ENCODE results near the gene TRUB1.
A peak's percentile ranks its signal among the peaks of the same experiment; 100 is the strongest.
"Not testable (repeated sequence)": the region's sequence is repeated elsewhere in the genome, so short reads cannot be mapped to it uniquely, and the experiment has no call there.

TRUB1 gene

DNA sequence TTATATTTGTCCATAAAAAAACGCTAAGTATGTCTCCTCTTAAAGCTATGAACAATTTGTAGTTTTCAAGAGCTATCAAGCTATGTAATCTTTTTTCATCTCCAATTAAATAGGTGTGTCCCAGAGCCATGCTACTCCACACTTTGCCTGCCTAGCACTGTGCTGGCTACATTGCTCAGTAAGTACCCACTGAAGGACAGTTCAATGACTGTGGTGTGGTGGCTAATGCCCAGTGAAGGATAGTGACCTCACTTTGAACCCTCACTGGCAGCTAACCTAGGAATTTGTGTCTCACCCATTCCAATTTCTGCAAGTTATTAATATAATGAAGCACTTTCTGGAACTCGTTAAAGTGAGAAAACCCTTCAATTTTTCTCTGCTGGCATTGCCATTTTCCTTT lies 14.4 kb upstream of the TRUB1 start:
- no peak overlapping the region for H3K27ac ChIP-seq
- DNase-seq (ENCODE audit: low read depth, low spot score): no peak

DNA sequence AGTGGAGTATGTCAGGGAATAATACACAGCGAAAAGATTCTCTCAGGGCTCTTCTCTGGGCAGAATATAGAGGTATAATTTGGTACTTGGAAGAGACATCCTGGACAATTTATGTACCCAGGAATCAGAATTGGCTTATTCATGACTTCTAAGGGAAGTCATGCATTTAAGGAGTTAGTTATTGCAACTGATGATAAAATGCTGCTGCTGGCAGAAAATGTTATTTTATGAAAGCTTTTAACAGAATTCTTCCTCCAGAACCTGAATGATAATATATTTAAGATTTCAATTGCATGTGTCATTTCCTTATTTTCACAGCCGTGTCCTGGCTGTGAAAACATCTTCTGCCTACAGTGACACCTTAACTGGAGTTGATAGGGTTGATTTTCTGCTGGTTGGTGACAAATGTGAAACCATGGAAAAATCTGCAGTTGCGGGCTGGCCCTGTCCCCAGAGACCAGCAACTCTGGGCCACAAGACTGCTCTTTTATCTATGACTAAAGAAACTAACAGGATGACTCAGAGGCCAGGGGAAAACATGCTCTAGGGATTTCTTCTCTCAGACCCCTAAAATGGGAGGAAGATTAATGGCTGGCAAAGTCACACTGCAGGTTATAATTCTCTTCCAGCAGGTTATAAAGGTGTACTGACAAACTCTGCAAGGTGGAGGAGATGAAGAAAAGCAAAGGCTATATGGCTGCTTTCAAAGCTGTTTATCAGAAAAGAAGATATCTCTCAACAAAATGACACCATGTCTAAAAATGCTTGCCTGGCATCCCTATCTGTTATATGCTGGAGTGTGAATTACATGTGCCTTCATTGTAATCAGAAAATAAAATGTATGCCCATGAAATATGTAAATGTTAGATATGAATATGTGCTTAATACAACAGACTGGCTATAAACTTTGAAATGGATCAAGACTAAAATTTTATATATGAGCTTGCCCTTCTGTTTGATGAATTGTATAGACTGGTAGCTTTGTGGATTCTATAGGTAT lies 12.1 kb upstream of the TRUB1 start:
- no peak overlapping the region for H3K27ac ChIP-seq
- DNase-seq (ENCODE audit: low read depth, low spot score): no peak

DNA sequence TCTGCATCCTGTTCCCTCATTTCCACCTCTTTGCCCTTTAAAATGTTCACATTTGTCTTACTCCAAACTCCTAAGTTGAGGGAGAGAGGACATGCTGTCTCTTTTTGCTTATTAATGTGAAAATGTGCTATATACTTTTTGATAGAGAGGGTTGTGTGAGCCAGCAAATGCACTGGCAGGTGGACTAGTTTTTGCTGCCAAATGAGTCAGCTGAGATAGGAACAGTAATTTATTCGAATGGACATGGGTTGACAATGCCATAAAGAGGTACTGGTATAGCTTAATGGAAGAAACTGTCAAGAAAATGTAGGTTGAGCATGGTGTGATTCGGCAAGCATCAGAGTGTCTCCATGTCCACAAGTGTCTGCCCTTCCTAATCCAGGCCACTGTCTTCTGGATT lies 9.2 kb upstream of the TRUB1 start:
- H3K27ac ChIP-seq: no peak overlapping the region
- no peak for DNase-seq (ENCODE audit: low read depth, low spot score)

DNA sequence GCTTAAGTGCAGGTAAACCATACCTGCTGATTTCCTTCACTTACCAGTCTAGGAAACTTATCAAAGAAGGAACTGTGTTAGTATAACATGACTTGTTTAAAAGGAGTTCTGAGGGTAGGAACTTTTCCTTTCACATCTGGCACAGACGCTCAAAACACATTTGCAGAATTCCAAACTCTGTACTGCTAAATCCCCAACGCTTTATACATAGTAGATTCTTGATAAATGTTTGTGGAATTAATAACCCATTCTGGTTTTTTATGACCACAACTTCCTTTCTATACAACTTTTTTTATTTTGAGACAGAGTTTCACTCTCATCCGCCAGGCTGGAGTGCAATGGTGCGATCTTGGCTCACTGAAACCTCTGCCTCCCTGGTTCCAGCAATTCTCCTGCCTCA lies 7.7 kb upstream of the TRUB1 start:
- no peak for DNase-seq (ENCODE audit: low read depth, low spot score)
- no peak overlapping the region for H3K27ac ChIP-seq

DNA sequence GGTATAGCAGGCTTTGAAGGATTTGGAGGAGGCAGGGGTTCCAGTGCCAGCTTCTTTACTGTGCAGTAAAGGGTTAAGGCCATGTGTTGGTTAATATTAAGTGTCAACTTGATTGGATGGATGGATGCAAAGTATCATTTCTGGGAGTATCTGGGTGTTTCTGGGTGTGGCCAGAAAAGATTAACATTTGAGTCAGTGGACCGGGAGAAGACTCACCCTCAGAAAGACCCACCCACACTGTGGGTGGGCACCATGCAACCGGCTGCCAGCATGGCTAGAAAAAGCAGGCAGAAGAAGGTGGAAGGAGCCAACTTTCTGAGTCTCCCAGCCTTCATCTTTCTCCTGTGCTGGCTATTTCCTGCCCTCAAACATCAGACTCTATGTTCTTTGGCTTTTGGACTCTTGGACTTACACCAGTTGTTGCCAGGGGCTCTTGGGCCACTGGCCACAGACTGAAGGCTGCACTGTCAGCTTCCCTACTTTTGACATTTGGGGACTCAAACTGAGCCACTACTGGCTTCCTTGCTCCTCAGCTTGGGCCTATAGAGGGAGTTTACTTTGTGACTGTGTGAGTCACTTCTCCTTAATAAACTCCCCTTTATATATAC lies 6.8 kb upstream of the TRUB1 start:
- DNase-seq (ENCODE audit: low read depth, low spot score): no peak
- H3K27ac ChIP-seq: no peak overlapping the region

DNA sequence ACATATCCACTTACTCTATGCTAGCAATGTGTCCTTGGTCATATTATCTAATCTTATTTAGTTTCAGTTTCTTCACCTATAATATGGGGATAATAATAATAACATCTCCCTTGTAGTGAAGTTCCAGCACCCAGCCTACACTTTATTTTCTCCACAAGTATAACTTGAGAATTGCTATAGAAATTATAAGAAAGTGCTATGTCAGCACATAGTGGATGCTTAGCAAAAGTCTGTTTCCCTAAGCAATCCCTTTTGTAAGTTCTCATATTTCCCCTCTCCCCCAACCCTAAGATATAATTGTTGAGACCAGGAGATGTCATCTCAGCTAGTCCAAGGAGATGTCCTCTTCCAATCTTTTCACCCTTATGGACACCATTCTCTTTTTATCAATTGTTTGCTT lies 5.8 kb upstream of the TRUB1 start:
- no peak for DNase-seq (ENCODE audit: low read depth, low spot score)
- H3K27ac ChIP-seq: no peak overlapping the region

DNA sequence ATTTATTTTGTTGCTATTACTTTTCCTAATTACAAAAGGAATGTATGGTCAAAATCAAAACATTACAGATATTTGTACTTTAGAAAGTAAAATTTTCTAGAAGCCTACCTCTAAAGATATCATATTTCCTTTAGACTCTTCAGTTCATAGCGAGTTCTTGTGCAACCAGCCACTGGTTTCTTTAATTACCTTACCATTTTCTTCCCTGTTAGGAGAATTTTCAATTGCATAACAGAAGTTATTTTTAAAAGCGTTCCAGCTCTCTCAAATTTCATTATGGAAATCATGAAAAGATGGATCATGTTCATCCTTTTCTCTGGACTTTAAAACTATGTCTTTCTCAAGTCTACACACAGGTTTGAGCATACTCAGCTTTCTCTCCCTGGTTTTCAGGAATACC lies 5.0 kb upstream of the TRUB1 start:
- H3K27ac ChIP-seq: no peak overlapping the region
- DNase-seq (ENCODE audit: low read depth, low spot score): no peak

DNA sequence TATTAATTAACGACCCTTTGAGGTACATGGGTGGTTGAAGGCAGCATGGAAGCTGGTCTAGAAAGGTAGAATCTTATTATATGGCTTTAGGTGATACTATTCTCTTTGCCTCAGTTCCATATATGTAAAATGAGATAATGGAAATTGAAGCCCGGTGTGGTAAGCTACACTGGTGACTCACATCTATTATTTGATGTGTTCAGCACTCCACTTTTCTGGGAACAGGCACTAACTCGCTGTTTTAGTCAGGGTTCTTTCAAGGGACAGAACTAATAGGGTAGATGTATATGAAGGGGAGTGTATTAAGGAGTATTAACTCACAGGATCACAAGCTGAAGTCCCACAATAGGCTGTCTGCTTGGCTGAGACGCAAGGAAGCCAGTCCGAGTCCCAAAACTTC lies 4.4 kb upstream of the TRUB1 start:
- H3K27ac ChIP-seq: no peak overlapping the region
- DNase-seq (ENCODE audit: low read depth, low spot score): peak; percentile 43

DNA sequence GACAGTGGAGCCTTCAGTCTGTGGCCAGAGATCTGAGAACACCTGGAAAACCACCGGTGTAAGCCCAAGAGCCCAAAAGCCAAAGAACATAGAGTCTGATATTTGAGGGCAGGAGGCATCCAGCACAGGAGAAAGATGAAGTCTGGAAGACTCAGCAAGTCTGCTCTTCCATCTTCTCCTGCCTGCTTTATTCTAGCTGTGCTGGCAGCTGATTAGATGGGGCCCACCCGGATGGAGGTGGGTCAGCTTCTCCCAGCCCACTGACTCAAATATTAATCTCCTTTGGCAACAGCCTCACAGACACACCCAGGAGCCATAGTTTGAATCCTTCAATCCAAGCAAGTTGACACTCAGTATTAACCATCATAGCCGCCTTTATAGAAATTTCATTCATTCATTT lies 4.0 kb upstream of the TRUB1 start:
- H3K27ac ChIP-seq; DNase-seq (ENCODE audit: low read depth, low spot score): not testable (repeated sequence)

DNA sequence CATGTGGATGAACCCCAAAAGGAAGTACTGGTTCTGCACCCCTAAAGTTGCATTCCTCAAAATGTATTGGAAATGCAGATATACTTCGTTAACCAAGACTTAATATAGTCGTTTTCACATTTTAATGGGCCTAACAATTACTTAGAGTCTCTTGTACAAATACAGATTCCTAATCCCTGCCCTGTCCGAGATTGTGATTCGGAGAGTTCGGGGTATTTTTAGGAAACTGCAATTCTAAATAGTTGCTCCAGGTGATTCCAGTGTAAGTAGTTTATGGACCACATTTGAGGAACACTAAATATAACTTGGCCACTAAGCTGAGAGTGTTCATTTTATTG lies 830 bp downstream of the TRUB1 start:
- peak overlapping the region; percentile 85 for H3K27ac ChIP-seq
- no peak for DNase-seq (ENCODE audit: low read depth, low spot score)

DNA sequence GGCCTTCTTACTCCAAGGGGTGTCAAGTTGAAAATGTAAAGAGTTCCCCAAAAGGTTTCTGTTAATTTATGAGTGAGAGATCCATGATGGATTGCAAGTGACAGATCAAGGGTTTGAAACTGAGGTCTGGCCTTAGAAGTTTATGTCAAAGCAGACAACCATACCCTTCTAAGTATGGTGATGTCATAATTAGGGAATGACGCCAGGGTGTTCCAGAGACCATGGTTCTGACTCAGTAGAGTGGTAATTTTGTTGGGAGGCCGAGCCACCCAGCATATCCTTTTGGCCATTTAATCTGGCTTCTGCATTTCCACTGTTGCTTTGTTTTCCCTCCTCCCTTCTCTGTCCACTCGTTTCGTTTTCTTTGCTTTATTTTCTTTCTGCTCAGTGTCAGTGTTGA lies 2.7 kb downstream of the TRUB1 start:
- H3K27ac ChIP-seq: no peak overlapping the region
- no peak for DNase-seq (ENCODE audit: low read depth, low spot score)

DNA sequence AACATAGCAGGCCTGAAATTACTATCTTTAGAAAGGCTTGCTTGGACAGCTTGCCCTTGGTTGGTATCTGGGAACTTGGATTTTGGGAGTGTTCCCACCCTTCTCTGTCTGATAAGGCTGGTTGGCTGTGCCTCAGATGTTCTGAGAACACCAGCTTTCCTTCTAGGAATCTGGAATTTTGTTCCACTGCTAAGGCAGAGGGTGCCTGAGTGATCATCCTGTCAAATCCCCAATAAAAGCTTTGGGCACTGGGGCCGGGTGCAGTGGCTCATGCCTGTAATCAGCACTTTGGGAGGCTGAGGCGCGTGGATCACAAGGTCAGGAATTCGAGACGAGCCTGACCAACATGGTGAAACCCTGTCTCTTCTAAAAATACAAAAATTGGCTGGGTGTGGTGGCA lies 5.0 kb downstream of the TRUB1 start:
- no peak for DNase-seq (ENCODE audit: low read depth, low spot score)
- no peak overlapping the region for H3K27ac ChIP-seq

DNA sequence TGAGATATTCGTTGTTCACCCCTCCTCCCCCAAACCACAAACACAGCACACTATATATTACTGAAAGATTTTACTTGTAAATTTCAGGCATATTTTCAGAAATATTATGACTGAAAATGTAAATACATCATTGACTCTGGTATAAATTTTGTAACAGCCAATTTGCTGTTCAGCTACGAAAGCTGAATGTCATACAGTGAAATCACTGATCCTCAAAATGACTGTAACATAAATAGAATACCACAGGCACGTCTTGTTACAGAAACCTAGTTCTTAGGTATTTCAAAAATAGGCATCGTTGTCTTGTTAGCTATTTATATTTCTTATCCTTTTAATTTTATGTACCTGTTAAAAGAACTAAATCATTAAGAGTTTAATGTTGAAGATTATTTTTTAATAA lies 15.1 kb downstream of the TRUB1 start:
- no peak for DNase-seq (ENCODE audit: low read depth, low spot score)
- H3K27ac ChIP-seq: no peak overlapping the region

DNA sequence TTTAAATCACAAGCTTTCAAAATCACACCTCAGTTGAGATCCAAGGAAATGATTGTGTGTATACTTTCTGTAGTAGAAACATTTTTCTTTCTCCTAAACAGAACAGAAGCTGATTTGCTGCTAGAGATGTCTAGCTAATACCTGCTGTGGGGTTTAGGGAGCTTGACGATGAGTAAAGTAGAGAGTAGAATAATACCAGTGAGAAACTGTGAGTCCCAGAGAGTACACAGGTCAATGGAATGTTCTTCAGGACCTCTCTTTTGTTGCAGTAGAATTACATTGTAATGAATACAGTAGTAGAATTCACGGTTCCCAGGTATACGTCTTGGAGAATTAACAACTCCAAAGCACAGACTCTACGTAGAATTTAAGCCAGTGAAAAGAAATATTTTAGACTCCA lies 18.0 kb downstream of the TRUB1 start:
- no peak for DNase-seq (ENCODE audit: low read depth, low spot score)
- no peak overlapping the region for H3K27ac ChIP-seq

DNA sequence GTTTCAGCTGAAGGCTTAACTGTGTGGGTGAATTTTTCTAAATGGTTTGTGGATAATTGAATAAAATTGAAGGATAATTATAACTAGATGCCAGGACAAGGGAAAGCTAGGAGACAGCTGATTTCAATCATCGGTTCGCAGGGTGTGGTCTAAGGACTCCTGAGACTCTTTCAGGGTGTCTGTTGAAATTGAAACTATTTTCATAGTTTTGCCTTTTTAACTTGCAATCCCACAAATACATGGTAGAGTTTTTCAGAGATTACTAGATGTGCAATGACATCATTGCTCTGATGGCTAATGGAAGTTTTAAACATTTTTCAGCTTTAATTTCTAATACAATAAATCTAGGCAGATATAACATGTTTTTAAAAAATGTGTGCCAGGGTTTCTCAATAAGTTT lies 18.5 kb downstream of the TRUB1 start:
- no peak overlapping the region for H3K27ac ChIP-seq
- DNase-seq (ENCODE audit: low read depth, low spot score): no peak

DNA sequence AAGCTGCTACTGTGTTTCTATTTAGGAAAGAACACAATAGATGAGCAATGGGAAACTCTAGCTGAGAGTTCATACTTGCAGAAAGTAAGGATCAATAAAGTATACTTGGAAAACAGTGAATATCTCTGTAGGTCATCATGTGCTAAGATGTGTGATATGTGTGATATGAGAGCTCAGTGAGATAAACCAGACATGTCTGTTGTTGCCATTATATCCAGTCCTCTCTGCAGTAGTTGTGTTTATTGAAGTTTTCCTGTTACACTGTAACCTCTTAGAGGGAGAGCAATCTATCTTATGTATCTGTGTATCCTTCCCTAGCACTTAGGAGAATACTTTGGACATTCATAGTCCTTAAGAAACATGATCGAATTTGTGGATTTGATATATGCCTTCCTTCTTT lies 19.1 kb downstream of the TRUB1 start:
- no peak for DNase-seq (ENCODE audit: low read depth, low spot score)
- no peak overlapping the region for H3K27ac ChIP-seq

DNA sequence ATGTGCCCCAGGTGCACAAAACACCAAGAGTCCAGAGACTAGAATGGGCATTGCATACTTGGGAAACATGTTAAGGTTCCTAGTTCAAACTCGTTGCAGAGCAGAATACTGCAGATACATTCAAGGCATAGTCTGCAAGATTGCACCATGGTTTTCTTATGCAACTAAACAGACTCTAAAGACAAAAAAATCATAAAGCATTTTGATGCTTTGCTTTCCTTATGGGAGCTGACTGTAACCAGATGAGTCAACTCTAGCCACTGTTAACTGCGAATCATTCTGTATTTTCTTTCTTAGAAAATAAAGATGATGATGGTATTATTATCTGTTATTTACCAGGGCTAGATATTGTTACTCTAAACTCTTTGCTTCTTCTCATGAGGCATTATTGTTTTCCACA lies 19.7 kb downstream of the TRUB1 start:
- DNase-seq (ENCODE audit: low read depth, low spot score): no peak
- H3K27ac ChIP-seq: no peak overlapping the region

DNA sequence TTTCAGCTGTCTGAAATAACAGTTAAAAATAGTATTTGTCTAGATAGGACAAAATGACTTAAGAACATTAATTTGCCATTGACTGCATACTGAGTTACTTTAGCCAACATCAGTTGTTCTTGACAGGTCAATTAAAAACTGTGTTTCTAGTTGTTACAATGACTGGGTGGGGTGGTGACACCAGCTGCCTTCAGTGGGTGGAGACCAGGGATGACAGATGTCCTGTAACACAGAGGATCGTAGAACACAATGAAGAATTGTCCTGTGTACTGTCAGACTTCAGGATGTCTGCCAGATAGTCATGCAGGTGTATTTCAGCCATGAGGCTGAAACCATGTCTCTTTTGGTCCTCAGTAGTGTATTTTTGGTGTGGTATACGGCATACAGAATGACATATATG lies 24.4 kb downstream of the TRUB1 start:
- H3K27ac ChIP-seq: peak overlapping the region; percentile 12
- DNase-seq (ENCODE audit: low read depth, low spot score): no peak

DNA sequence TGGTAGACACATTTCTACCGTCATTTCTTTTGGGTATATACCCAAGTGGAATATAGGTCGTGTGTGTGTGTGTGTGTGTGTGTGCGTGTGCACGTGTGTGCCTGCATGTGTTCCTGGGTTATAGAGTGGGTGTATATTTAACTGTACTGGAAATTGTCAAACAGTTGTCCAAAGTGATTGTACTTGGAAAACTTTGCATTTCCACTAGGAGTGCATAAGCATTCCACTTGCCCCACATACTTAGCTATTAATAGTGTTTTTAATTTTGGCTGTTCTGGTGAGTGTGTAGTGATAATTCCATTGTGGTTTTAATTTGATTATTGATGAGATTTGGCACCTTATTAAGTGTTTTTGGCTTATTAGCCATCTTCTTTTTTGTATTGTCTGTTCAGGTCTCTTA lies 25.9 kb downstream of the TRUB1 start:
- H3K27ac ChIP-seq: no peak overlapping the region
- no peak for DNase-seq (ENCODE audit: low read depth, low spot score)

DNA sequence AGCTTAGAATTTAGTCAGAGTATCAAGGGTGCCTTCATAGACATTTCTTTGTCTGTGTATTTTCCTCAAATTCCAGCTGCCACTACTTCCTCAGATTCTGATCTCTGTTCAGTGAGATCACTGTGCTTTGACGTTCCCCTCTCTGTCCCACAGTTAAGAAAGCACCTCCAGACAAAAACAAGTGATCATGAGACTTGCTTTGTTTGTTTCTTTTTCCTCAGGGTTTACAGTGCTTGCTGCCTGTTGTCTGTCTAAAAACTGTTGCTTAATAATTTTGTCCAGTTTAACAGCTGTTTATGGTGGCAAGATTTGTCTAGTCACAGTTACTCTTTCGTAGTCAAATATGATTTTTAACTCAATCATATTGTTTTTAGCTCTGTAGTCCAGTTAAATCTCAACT lies 29.1 kb downstream of the TRUB1 start:
- no peak overlapping the region for H3K27ac ChIP-seq
- no peak for DNase-seq (ENCODE audit: low read depth, low spot score)

DNA sequence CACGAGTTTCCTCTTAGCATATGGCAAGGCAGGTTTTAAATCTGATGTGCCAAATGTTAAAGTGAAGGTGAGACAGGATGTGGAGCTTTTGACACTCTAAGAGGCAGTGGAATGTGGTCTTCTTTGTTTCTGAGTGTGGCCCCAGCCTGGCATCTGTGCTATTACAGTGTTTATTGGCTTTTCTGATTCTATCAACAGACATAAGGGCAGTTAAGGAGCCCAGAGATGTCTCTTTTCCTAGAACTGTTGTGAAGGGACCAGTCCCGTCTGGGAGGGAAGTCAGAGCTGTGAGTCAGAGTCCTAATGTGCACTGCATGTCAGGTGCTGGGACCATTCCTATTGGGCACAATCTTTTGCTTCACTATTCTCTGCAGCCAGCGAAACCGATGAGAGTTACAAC lies 32.5 kb downstream of the TRUB1 start:
- no peak overlapping the region for H3K27ac ChIP-seq
- no peak for DNase-seq (ENCODE audit: low read depth, low spot score)

DNA sequence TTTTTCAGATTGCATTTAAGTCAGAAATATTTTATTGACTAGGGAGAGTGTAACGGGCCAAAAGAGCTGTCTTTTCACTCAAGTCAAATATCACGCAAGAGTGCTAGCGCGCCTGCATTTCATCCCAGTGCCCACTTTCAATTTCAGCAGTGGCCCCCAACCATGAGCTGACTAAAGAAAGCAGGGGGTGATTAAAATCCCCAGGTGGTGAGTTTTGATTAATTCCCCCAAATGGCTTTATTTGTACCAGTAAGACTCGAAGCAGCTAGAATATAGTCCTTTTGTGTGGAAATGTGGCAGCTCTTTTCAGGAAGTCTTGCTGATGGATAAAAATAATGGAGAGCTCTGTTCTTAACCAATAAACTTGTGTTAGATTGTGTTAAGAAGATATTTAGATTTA lies 35.3 kb downstream of the TRUB1 start:
- H3K27ac ChIP-seq: no peak overlapping the region
- DNase-seq (ENCODE audit: low read depth, low spot score): no peak

All from epithelial cell of prostate (primary cell).